Activated CD4-positive, alpha-beta memory T cell treated with anti-CD3 and anti-CD28 coated beads, Interleukin-2, amount 10 ng/mL, durations not matched to agents 7 days and 5 days (primary cell): Measurements from ENCODE around the gene MYMK. TPM values are rescaled to one million over a fixed set of nuclear protein-coding genes. Genes with fewer than 3 reads are reported as not detected.

Source experiments
- CTCF ChIA-PET: fragments of 350-600 bp; sonication (Branson Sonifier 250); formaldehyde crosslinking; loops from one replicate; lab custom pipeline; 2021; ENCODE audit warnings: antibody characterized with exemption, inconsistent platforms; lab: Charles Lee
- POLR2A ChIA-PET: fragments of 350-600 bp; sonication (Branson Sonifier 250); formaldehyde crosslinking; loops from one replicate; lab custom pipeline; 2021; ENCODE audit warnings: antibody characterized with exemption; lab: Charles Lee
- DNase-seq: peaks from one replicate; pipeline ENCODE4 v3.0.0-alpha.2; 2020
- H3K27ac Mint-ChIP-seq: one replicate; pipeline ENCODE4 v1.8.0; 2021; ENCODE audit warnings: mild to moderate bottlenecking, mixed read lengths
- H3K27me3 Mint-ChIP-seq: one replicate; pipeline ENCODE4 v1.8.0; 2021; ENCODE audit warnings: mixed read lengths
- H3K36me3 Mint-ChIP-seq: one replicate; pipeline ENCODE4 v1.8.0; 2021; ENCODE audit warnings: low read depth, mixed read lengths
- H3K4me1 Mint-ChIP-seq: one replicate; pipeline ENCODE4 v1.8.0; 2021; ENCODE audit warnings: mixed read lengths
- H3K4me3 Mint-ChIP-seq: one replicate; pipeline ENCODE4 v1.8.0; 2021; ENCODE audit warnings: mild to moderate bottlenecking, mixed read lengths
- H3K9me3 Mint-ChIP-seq: one replicate; pipeline ENCODE4 v1.8.0; 2021; ENCODE audit warnings: mixed read lengths
- total RNA-seq, 2 experiments: library from RNA; stranded (reverse); gene quantifications; one replicate each; pipeline ENCODE4 v1.2.3, GENCODE V29; 2021

The MYMK gene
- total RNA-seq = not detected

- ChIA-PET POLR2A (no interaction called here), CTCF (no interaction called here)
- H3K27ac Mint-ChIP-seq = no peak within 1 kb of the TSS
- H3K4me3 Mint-ChIP-seq = no peak within 1 kb of the TSS
- H3K36me3 Mint-ChIP-seq = no peaks in the 10 kb centered on the region
- H3K27me3 Mint-ChIP-seq = peaks cover 5% of the 10 kb centered on the region
- no peaks in the 10 kb centered on the region for H3K4me1 Mint-ChIP-seq
- no peaks in the 10 kb centered on the region for H3K9me3 Mint-ChIP-seq
- no peak for DNase-seq
These were observed at the start of gene MYMK for GRCh38 chr9:133524679-133525228. Gene MYMK (minus strand): TSS chr9:133524959. CDS start chr9:133524844, 115 bp downstream.

- ChIA-PET CTCF (no interaction called here), POLR2A (no interaction called here)
- H3K27me3 Mint-ChIP-seq = peaks cover 10% of the 10 kb centered on the region
- DNase-seq = no peak
- no peaks in the 10 kb centered on the region for H3K4me1 Mint-ChIP-seq
- H3K4me3 Mint-ChIP-seq = no peak overlapping the region
- no peaks in the 10 kb centered on the region for H3K9me3 Mint-ChIP-seq
- H3K27ac Mint-ChIP-seq = no peak overlapping the region
- no peaks in the 10 kb centered on the region for H3K36me3 Mint-ChIP-seq
These were observed 49.2 kb upstream of the MYMK start for GRCh38 chr9:133573791-133574515.

- no peak overlapping the region for H3K4me3 Mint-ChIP-seq
- no peaks in the 10 kb centered on the region for H3K36me3 Mint-ChIP-seq
- DNase-seq = no peak
- H3K9me3 Mint-ChIP-seq = no peaks in the 10 kb centered on the region
- H3K27ac Mint-ChIP-seq = no peak overlapping the region
- no peaks in the 10 kb centered on the region for H3K4me1 Mint-ChIP-seq
- CTCF ChIA-PET = no interaction called here
- H3K27me3 Mint-ChIP-seq = peaks cover 6% of the 10 kb centered on the region
- POLR2A ChIA-PET = no interaction called here
These were observed 48.1 kb upstream of the MYMK start for GRCh38 chr9:133572821-133573361.

GRCh38 chr9:133571896-133572595, 47.3 kb upstream of the MYMK start:
- no peaks in the 10 kb centered on the region for H3K4me1 Mint-ChIP-seq
- no peak overlapping the region for H3K27ac Mint-ChIP-seq
- no peaks in the 10 kb centered on the region for H3K9me3 Mint-ChIP-seq
- H3K36me3 Mint-ChIP-seq = no peaks in the 10 kb centered on the region
- peaks cover 6% of the 10 kb centered on the region for H3K27me3 Mint-ChIP-seq
- no peak for DNase-seq
- H3K4me3 Mint-ChIP-seq = no peak overlapping the region
- ChIA-PET POLR2A (no interaction called here), CTCF (no interaction called here)

- no peak overlapping the region for H3K27ac Mint-ChIP-seq
- H3K9me3 Mint-ChIP-seq = no peaks in the 10 kb centered on the region
- no peak for DNase-seq
- no peak overlapping the region for H3K4me3 Mint-ChIP-seq
- CTCF ChIA-PET = no interaction called here
- peaks cover under 1% of the 10 kb centered on the region for H3K27me3 Mint-ChIP-seq
- POLR2A ChIA-PET = no interaction called here
- H3K36me3 Mint-ChIP-seq = no peaks in the 10 kb centered on the region
- H3K4me1 Mint-ChIP-seq = no peaks in the 10 kb centered on the region
These were observed 46.7 kb upstream of the MYMK start for GRCh38 chr9:133571391-133571890.

GRCh38 chr9:133570691-133571080, 45.9 kb upstream of the MYMK start:
- Mint-ChIP-seq H3K9me3 (no peaks in the 10 kb centered on the region), H3K36me3 (no peaks in the 10 kb centered on the region), H3K27ac (no peak overlapping the region), H3K27me3 (no peaks in the 10 kb centered on the region), H3K4me1 (no peaks in the 10 kb centered on the region), H3K4me3 (no peak overlapping the region)
- no peak for DNase-seq
- ChIA-PET POLR2A (no interaction called here), CTCF (no interaction called here)

- ChIA-PET CTCF (no interaction called here), POLR2A (no interaction called here)
- H3K27me3 Mint-ChIP-seq = no peaks in the 10 kb centered on the region
- H3K4me1 Mint-ChIP-seq = no peaks in the 10 kb centered on the region
- H3K36me3 Mint-ChIP-seq = no peaks in the 10 kb centered on the region
- H3K27ac Mint-ChIP-seq = no peak overlapping the region
- H3K4me3 Mint-ChIP-seq = no peak overlapping the region
- DNase-seq = no peak
- H3K9me3 Mint-ChIP-seq = no peaks in the 10 kb centered on the region
These were observed 45.3 kb upstream of the MYMK start for GRCh38 chr9:133569891-133570690.

GRCh38 chr9:133569121-133569785, 44.5 kb upstream of the MYMK start:
- DNase-seq = no peak
- no peaks in the 10 kb centered on the region for H3K36me3 Mint-ChIP-seq
- no peaks in the 10 kb centered on the region for H3K4me1 Mint-ChIP-seq
- no peak overlapping the region for H3K27ac Mint-ChIP-seq
- ChIA-PET CTCF (no interaction called here), POLR2A (no interaction called here)
- no peaks in the 10 kb centered on the region for H3K9me3 Mint-ChIP-seq
- H3K27me3 Mint-ChIP-seq = no peaks in the 10 kb centered on the region
- H3K4me3 Mint-ChIP-seq = no peak overlapping the region

- CTCF ChIA-PET = no interaction called here
- H3K4me3 Mint-ChIP-seq = no peak overlapping the region
These were observed 43.4 kb upstream of the MYMK start for GRCh38 chr9:133568186-133568585.

GRCh38 chr9:133566817-133567216, 42.1 kb upstream of the MYMK start:
- Mint-ChIP-seq H3K27ac (no peak overlapping the region), H3K27me3 (no peaks in the 10 kb centered on the region), H3K4me3 (no peak overlapping the region), H3K36me3 (no peaks in the 10 kb centered on the region), H3K4me1 (no peaks in the 10 kb centered on the region), H3K9me3 (no peaks in the 10 kb centered on the region)
- ChIA-PET POLR2A (no interaction called here), CTCF (no interaction called here)
- DNase-seq = no peak

More at GRCh38 chr9:133568186-133568585, 43.4 kb upstream of the MYMK start:
- Mint-ChIP-seq H3K4me1 (no peaks in the 10 kb centered on the region), H3K27me3 (no peaks in the 10 kb centered on the region), H3K9me3 (no peaks in the 10 kb centered on the region), H3K36me3 (no peaks in the 10 kb centered on the region), H3K27ac (no peak overlapping the region)
- no peak for DNase-seq
- POLR2A ChIA-PET = no interaction called here

GRCh38 chr9:133566382-133566781, 41.6 kb upstream of the MYMK start:
- H3K4me1 Mint-ChIP-seq = no peaks in the 10 kb centered on the region
- no peak overlapping the region for H3K27ac Mint-ChIP-seq
- ChIA-PET POLR2A (no interaction called here), CTCF (no interaction called here)
- no peaks in the 10 kb centered on the region for H3K9me3 Mint-ChIP-seq
- no peaks in the 10 kb centered on the region for H3K27me3 Mint-ChIP-seq
- no peak for DNase-seq
- no peaks in the 10 kb centered on the region for H3K36me3 Mint-ChIP-seq
- no peak overlapping the region for H3K4me3 Mint-ChIP-seq

- Mint-ChIP-seq H3K4me1 (no peaks in the 10 kb centered on the region), H3K27me3 (peaks cover 2% of the 10 kb centered on the region), H3K36me3 (no peaks in the 10 kb centered on the region), H3K27ac (no peak overlapping the region), H3K9me3 (no peaks in the 10 kb centered on the region), H3K4me3 (no peak overlapping the region)
- no peak for DNase-seq
- ChIA-PET POLR2A (no interaction called here), CTCF (no interaction called here)
These were observed 39.8 kb upstream of the MYMK start for GRCh38 chr9:133564451-133565116.
